Measurements from ENCODE around the gene ZC3H8.
"Not testable (repeated sequence)": the region's sequence is repeated elsewhere in the genome, so short reads cannot be mapped to it uniquely, and the experiment has no call there.

The ZC3H8 gene

DNA sequence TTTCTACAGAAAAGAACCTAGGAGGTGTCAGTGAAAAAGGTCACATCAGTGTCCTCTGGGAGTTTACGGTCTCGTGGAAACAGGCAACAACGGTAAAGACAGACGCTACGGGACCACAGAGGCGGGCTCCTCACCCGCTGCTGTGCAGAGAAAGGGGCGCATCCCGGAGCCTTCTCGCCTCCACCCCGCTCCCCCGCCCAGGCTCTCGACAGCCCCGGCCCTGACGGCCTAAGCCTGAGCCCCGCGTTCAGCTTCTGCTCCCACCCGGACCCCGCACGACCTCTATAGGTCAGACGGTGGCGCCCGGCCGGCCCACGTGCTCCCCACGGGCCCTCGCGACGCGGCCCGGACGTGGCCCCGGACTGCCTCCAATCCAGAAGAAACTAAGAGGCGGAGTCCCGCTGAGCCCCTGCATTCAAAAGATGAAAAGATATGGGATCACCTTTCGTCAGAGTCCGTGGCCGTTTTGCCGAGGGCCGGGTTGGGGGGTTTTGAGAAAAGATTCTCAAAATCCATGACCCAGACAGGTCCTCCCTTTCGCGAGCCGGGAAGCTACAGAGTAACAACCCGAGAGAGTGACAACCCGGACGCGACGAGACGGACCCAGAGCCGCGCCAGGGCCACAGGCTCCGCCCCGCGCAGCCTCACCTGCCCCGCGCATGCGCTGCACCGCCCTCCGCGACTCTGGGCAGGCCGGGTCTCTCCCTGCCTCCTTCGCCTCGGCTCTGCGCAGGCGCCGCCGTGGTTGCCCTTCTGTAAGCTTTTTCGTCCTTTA lies at the start of gene ZC3H8:
Gene ZC3H8 (minus strand): TSS at position 577 of the 775 bp plus-strand sequence. CDS start 61 bp downstream, at position 516.
- peak; percentile 63 for DNase-seq (ENCODE audit: low read depth)

GRCh38 chr2:112304298-112304941 lies 49.6 kb upstream of the ZC3H8 start:
- no peak for DNase-seq (ENCODE audit: low read depth)

- no peak for DNase-seq (ENCODE audit: low read depth)
These were observed 47.1 kb upstream of the ZC3H8 start for GRCh38 chr2:112301973-112302372.

GRCh38 chr2:112301171-112301584 lies 46.3 kb upstream of the ZC3H8 start:
- DNase-seq (ENCODE audit: low read depth): peak; percentile 41

DNA sequence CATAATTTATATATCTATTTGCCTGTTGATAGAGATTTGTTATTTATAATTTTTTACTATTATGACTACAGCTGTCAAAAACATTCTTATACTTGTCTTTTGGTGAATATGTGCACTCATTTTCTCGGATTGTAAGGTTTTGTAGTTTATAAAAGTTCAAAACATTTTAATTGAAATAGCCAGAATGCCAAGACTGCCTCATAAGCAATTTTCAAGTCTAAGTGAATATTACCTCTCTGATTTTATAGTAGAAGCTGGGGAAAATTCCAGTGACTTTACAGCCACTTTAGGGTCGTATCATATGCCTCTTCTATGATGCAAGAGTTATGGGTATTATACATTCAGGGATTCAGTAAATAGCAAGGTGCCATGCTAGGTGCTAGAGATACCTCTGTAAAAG lies 41.6 kb upstream of the ZC3H8 start:
- DNase-seq (ENCODE audit: low read depth): no peak

DNA sequence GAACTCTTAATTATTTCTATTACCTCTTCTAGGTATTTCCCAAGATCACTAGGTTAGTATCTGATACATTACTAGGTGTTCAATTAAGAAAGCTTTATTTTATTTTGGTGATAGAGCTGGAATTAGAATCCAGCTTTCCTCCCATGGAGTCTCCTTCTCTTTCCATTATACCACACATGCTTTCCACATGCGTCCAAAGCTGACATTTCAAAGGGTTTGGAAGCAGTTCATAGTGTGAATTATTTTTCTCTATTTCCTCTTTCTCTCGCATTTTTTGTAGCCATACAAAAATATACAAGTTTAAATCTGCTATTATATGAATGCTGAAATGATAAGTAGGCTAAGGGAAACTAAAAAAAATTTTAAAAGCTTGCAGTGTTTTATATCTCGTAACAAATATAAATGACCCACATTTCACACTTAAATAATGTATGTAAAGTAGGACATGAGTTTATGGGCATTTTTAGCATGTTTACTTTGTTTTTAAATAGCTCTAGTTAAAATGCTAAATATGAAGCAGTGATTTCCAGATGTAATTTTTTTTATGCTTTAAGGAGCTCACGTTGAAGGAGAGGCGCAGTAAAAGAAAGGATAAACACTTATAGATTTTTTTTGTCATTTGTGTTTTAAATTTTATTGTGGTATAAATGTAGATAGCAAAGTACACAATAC lies 40.7 kb upstream of the ZC3H8 start:
- no peak for DNase-seq (ENCODE audit: low read depth)

DNA sequence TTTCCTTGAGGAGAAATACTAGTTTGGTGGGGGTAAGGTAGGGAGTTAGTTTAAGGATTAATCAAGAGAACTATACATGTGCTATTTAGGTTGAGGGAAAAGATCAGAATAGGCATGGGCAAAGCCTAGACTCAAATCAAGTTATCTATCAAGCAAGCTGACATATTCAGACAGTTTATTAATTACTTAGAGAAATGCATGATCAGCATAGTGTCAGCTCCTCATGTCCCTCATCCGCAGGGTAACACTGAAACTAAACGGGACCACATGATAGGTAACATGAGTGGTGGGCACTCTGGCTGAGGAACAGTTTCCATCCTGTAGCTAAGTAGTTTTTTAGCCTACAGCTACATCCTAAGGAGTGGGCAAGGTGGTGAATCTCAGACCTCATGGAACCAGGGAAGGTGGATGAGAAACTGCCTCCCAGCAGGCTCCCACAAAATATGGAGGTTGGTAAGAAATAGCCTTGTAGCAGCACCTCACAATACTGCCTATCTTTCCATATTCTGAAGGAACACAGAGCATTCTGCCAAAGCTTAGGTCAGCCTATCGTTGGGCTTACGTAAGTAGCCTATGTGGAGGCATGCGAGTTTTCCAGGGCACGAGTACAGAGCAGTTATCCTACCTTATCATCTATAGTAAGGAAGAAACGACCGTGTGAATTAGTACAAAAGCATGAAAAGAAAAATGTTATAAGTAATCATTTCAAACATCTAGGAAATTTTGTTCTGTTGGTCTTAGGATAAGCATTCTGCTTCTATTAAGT lies 39.0 kb upstream of the ZC3H8 start:
- no peak for DNase-seq (ENCODE audit: low read depth)

GRCh38 chr2:112290648-112291047 lies 35.8 kb upstream of the ZC3H8 start:
- no peak for DNase-seq (ENCODE audit: low read depth)

DNA sequence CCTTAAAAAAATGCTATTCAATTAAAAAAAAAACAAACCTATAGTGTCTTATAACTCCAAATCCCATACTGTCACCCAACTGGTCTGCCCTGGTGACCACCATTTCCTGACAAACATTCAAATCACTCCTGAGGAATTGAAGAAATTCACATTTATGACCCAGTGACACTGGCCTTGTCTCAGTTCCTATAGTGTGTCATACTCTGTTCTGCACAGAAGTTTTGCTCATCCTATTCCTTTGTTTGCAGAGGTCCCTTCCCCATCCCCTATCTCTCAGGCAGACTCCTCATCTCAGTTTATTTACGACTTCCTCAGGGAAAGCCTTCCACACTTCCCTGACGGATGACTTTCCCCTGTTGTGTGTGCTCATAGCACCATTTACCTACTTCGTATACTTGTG lies 35.2 kb upstream of the ZC3H8 start:
- DNase-seq (ENCODE audit: low read depth): no peak

GRCh38 chr2:112283535-112283934 lies 28.7 kb upstream of the ZC3H8 start:
- not testable (repeated sequence) for DNase-seq (ENCODE audit: low read depth)

GRCh38 chr2:112282066-112282465 lies 27.2 kb upstream of the ZC3H8 start:
- DNase-seq (ENCODE audit: low read depth): not testable (repeated sequence)

GRCh38 chr2:112277596-112278220 lies 22.9 kb upstream of the ZC3H8 start:
- no peak for DNase-seq (ENCODE audit: low read depth)

- DNase-seq (ENCODE audit: low read depth): no peak
These were observed 22.1 kb upstream of the ZC3H8 start for GRCh38 chr2:112276954-112277353.

DNA sequence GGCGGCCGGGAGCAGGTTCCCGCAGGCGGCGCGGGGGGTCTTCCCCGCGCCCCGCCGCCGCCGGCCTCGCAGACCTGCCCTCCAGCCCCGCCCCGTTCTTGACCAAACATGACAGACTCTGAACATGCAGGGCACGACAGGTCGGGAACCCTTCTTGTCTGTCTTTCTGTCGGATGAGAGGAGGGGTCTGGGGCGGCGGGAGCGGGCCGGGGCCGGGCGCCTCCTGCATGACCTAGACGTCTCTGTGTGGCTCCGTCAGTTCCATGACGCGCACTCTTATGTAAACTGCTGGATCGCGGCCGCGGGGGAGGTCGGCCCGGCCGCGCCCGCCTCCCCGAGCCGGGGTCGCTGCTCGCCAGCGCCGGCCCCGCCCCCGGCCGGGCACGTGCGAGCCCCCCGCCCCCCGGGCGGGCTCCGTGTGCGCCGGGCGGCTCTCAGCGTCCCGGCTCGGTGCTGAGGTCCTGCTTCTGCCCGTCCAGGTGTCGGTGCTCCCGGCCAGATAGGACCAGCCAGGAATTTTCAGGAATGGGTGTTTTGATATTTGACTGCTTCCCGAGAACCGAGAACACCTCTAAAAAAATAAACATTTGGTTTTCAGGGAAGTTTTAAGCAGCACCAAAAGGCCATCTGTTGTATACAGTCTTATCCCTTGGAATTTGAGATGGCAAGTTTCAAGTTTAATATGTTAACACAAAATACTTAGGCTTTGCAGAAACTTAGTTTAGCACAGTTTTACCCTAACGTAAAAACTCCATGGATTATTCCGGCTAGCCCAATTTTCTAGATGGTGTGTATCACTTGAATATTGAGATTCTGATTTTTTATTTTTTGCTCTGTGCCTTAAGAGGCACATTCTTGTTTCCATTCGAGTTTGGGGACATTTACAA lies 21.3 kb upstream of the ZC3H8 start:
- DNase-seq (ENCODE audit: low read depth): peak; percentile 46

GRCh38 chr2:112275311-112275886 lies 20.6 kb upstream of the ZC3H8 start, which contains the start of gene ZC3H6:
TSS of gene ZC3H6 (plus strand) at chr2:112275597. CDS start at chr2:112275995, 398 bp downstream.
- peak; percentile 94 for DNase-seq (ENCODE audit: low read depth)

- no peak for DNase-seq (ENCODE audit: low read depth)
These were observed 18.5 kb upstream of the ZC3H8 start for GRCh38 chr2:112273349-112273748.

- no peak for DNase-seq (ENCODE audit: low read depth)
These were observed 17.8 kb upstream of the ZC3H8 start for GRCh38 chr2:112272669-112273068.

DNA sequence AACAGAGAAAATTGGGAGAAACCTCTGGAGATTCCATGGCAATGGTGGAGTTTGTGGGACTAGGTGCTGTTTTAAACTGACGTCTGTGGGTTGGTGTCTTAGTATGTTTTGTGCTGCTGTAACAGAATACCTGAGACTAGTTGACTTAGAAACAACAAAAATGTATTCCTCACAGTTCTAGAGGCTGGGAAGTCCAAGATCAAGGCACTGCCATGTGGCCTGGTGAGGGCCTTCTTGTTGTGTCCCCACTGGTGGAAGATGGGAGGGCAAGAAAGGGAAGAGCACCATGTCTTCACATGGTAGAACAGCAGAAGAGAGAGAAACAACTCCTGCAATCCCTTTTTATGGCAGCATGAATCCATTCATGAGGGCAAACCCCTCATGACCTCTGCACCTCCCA lies 13.7 kb upstream of the ZC3H8 start:
- no peak for DNase-seq (ENCODE audit: low read depth)

DNA sequence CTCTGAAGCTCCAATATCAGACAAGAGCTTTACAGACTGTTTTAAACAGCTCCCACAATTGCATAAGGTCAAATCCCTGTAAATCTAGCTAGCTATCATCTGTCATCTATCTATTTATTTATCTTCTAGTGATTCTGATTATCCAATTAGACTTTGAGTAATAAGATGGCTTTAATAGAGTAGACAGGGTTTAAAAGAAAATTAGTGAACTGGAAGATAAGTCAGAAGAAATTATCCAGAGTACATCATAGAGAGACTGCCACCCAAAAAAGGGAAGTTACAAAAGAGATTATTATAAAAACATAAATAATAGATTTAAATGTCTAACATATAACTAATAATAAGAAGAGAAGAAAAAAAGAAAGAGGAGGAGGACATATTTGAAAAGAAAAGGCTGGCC lies 8.0 kb upstream of the ZC3H8 start:
- no peak for DNase-seq (ENCODE audit: low read depth)

- DNase-seq (ENCODE audit: low read depth): no peak
These were observed 5.4 kb upstream of the ZC3H8 start for GRCh38 chr2:112260295-112260625.
